Stimulated activated CD8-positive, alpha-beta memory T cell treated with anti-CD3 and anti-CD28 coated beads, Interleukin-2, amount 100 ng/mL, for 48 hours (primary cell): ENCODE data around the gene PLCD1.

ENCODE experiments used
- DNase-seq, 2 donors: peaks; one replicate each; pipeline ENCODE4 v3.0.0-alpha.2; 2020; ENCODE audit warnings: low read depth in 2 of 2

PLCD1 gene

DNA sequence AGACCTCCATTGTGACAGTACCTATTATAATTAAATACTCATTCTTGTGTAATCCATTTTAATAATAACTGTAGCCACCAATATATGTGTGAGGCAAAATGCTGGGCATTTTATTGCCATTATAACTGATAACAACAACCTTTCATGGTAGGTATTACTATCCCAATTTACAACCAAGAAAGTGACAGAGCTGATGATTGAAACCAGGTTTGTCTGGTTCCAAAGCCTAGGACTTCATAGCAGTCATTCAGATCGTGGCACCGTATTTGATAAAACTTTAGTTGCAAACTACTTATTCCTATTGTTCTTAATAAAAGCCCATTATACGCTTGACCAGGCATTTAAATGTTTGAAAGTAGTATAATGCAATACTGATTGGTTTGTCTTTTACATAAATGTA lies 65.3 kb downstream of the PLCD1 start:
- DNase-seq, result no peak

DNA sequence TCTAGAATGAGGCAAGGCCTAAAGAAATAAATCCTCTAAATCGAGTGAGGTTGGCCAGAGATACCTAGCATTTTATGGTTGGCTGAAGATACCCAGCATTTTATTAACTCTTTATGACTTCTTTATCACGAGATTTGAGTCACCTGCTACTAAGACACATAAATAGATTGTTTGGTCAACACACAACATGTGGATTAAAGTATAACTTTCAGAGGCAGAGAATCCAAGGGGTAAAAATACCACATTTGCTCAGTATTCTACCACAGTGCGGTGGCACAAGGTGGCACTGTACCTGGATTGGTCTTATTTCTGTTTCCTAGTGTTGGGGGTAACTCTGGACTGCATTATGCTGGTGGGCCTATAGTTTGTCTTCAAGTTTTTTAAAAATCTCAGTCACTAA lies 65.8 kb downstream of the PLCD1 start:
- DNase-seq, result no peak

GRCh38 chr3:37963016-37963415 lies 66.4 kb downstream of the PLCD1 start:
- DNase-seq, result no peak

- DNase-seq, result no peak
Measured at GRCh38 chr3:37961622-37962431, 67.6 kb downstream of the PLCD1 start.

DNA sequence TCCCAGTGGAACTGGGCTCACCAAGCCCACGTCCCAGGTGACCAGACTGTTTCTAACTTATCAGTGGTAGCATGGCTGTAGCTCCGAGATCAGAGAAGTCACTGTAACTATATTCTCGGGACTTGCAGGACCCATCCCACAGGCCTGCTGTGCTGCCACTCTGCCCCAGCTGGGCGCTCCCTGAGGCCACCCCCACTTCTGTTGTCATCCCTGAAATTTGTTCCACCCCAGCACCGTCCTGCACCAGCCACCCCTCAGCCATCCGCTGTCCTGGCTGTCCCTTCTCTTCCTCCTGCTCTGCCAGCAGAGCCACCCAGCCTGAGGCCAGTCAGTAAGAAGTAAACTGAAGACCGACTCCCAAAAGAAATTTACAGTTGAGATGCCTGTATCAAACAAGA lies 71.9 kb downstream of the PLCD1 start:
- no peak for DNase-seq
